K562 (cell line): ENCODE measurements around the gene RHOBTB3. TPM values are rescaled to one million over a fixed set of nuclear protein-coding genes. Genes with fewer than 3 reads are reported as not detected.

Experiments
- ATAC-seq: fragments of 200-7000 bp; cut with Tn5 transposase; 3 replicates; pipeline ENCODE4 v1.9.1; 2020; ENCODE audit warnings: moderate library complexity
- BruUV-seq: library from RNA; stranded (reverse); fragments of 400-500 nt; replicated peaks from 2 replicates; lab custom pipeline; 2021; lab: Mats Ljungman, UMichigan
- CTCF ChIA-PET: fragments of 300-600 bp; formaldehyde crosslinking; extraction: SDS; loops from one replicate; lab custom pipeline; 2021; ENCODE audit warnings: low intra/inter-chr PET ratio; lab: Yijun Ruan, JAX
- POLR2A ChIA-PET: fragments of 300-600, 350-650 bp; sonication (Branson Sonifier 250); formaldehyde crosslinking; extraction: SDS; loops from one replicate; lab custom pipeline; 2021; ENCODE audit warnings: antibody characterized with exemption, inconsistent platforms; lab: Yijun Ruan, JAX
- DNase-seq, 4 experiments: peaks; one replicate each; pipeline versions ENCODE4 v3.0.0 to v3.0.0-alpha.2; 2011 to 2018; ENCODE audit warnings: low spot score in 3 of 4, mixed read lengths in 3 of 4; ENCODE audit errors: extremely low read depth in 1 of 4
- FAIRE-seq: peaks from 2 replicates; lab custom pipeline; 2011; peaks lifted over from hg19 to GRCh38; lab: Jason Lieb, UNC
- H2AFZ ChIP-seq: 2 replicates; pipeline ENCODE4 v1.6.0; 2011; ENCODE audit warnings: low read depth, low read length, control low read depth, inconsistent platforms
- H3K27ac ChIP-seq: fragments of 200-600 bp; 3 replicates; pipeline ENCODE4 v1.8.0; 2011; ENCODE audit warnings: low read depth, mild to moderate bottlenecking, control low read depth, inconsistent platforms, low read length, moderate library complexity, mixed read lengths; ENCODE audit errors: extremely low read depth
- H3K27me3 ChIP-seq, 2 experiments: fragments of 300-600 bp in 1 of 2; 2 replicates in 1 of 2; 3 replicates in 1 of 2; pipeline versions ENCODE4 v1.6.0 to v1.8.0; 2011; ENCODE audit warnings: inconsistent platforms in 2 of 2, low read length in 2 of 2, mild to moderate bottlenecking in 1 of 2, mixed read lengths in 1 of 2, moderate library complexity in 1 of 2; ENCODE audit not compliant: control insufficient read depth in 2 of 2, insufficient read depth in 2 of 2
- H3K36me3 ChIP-seq: fragments of 300-600 bp; 3 replicates; pipeline ENCODE4 v1.8.0; 2011; ENCODE audit warnings: mild to moderate bottlenecking, low read length, inconsistent platforms; ENCODE audit not compliant: control insufficient read depth, insufficient read depth
- H3K4me1 ChIP-seq, 2 experiments: fragments of 200-600 bp in 1 of 2; replicated peaks in 1 of 2; 2 replicates in 1 of 2; 3 replicates in 1 of 2; pipeline versions ENCODE4 v1.5.1 to v1.8.0; 2011; ENCODE audit warnings: inconsistent platforms in 2 of 2, low read length in 2 of 2, mild to moderate bottlenecking in 1 of 2, mixed read lengths in 1 of 2, moderate library complexity in 1 of 2; ENCODE audit not compliant: control insufficient read depth in 2 of 2, insufficient read depth in 2 of 2
- H3K4me2 ChIP-seq: 2 replicates; pipeline ENCODE4 v1.6.1; 2011; ENCODE audit warnings: low read length, control low read depth, inconsistent platforms, mixed read lengths; ENCODE audit not compliant: insufficient read depth
- H3K4me3 ChIP-seq: fragments of 200-600 bp; sonication (generic), shearing (Covaris generic); 2 replicates; pipeline ENCODE4 v1.5.1; 2016; ENCODE audit warnings: control low read depth, inconsistent platforms
- H3K79me2 ChIP-seq: fragments of 200-600 bp; 3 replicates; pipeline ENCODE4 v1.8.0; 2011; ENCODE audit warnings: low read length, inconsistent platforms; ENCODE audit not compliant: control insufficient read depth, insufficient read depth
- H3K9ac ChIP-seq, 2 experiments: 2 replicates each; pipeline versions ENCODE4 v1.6.0 to v1.6.1; 2011; ENCODE audit warnings: low read depth in 2 of 2, low read length in 2 of 2, control low read depth in 1 of 2, inconsistent platforms in 1 of 2, mild to moderate bottlenecking in 1 of 2, mixed read lengths in 1 of 2; ENCODE audit not compliant: insufficient read depth in 1 of 2
- H3K9me1 ChIP-seq: one replicate; pipeline ENCODE4 v1.6.0; 2011; ENCODE audit warnings: inconsistent platforms, mild to moderate bottlenecking, low read length, moderate library complexity; ENCODE audit not compliant: control insufficient read depth, insufficient read depth
- H3K9me3 ChIP-seq: replicated peaks from 2 replicates; pipeline ENCODE4 v1.5.1; 2011; ENCODE audit warnings: low read depth, low read length, inconsistent platforms; ENCODE audit not compliant: control insufficient read depth, insufficient read depth
- H4K20me1 ChIP-seq: replicated peaks from 2 replicates; pipeline ENCODE4 v1.6.1; 2011; ENCODE audit warnings: low read length, inconsistent platforms, mixed read lengths; ENCODE audit not compliant: control insufficient read depth, insufficient read depth
- CBX3 ChIP-seq, 2 experiments: IDR thresholded peaks; 1 replicate in 1 of 2; 2 replicates in 1 of 2; pipeline ENCODE4 v1.6.1; 2012; ENCODE audit warnings: inconsistent platforms in 2 of 2, low read length in 2 of 2, borderline replicate concordance in 1 of 2, control low read depth in 1 of 2
- CHD2 ChIP-seq: IDR thresholded peaks from 2 replicates; pipeline ENCODE4 v1.6.1; 2011; ENCODE audit warnings: low read depth, low read length
- FIP1L1 ChIP-seq: fragments of 200-400 bp; formaldehyde crosslinking; IDR thresholded peaks from 2 replicates; pipeline ENCODE4 v1.6.1; 2018; ENCODE audit warnings: mild to moderate bottlenecking, low read depth, low read length; ENCODE audit not compliant: poor library complexity, severe bottlenecking
- GABPB1 ChIP-seq: sonication (generic); formaldehyde crosslinking; IDR thresholded peaks from 2 replicates; pipeline ENCODE4 v1.8.0; 2022; ENCODE audit warnings: mild to moderate bottlenecking, missing genetic modification reagents
- HNRNPK ChIP-seq: fragments of 200-400 bp; formaldehyde crosslinking; IDR thresholded peaks from one replicate; pipeline ENCODE4 v1.6.1; 2018; ENCODE audit warnings: mild to moderate bottlenecking, low read depth, low read length; ENCODE audit not compliant: poor library complexity, severe bottlenecking
- HNRNPUL1 ChIP-seq: fragments of 200-400 bp; formaldehyde crosslinking; IDR thresholded peaks from 2 replicates; pipeline ENCODE4 v1.6.1; 2017; ENCODE audit warnings: low read length
- MCM7 ChIP-seq, 2 experiments: fragments of 450-650 bp; IDR thresholded peaks; 2 replicates each; pipeline ENCODE4 v1.6.1; 2016 to 2018
- PHB ChIP-seq: fragments of 250-450 bp; sonication (Bioruptor Pico); IDR thresholded peaks from 2 replicates; pipeline ENCODE4 v1.5.0; 2021
- ZNF124 ChIP-seq: sonication (generic); formaldehyde crosslinking; IDR thresholded peaks from 2 replicates; pipeline ENCODE4 v1.8.1; 2022; ENCODE audit warnings: missing genetic modification reagents
- ZNF165 ChIP-seq: fragments of 250-450 bp; sonication (Bioruptor Pico); IDR thresholded peaks from 2 replicates; pipeline ENCODE4 v1.4.0; 2020; ENCODE audit warnings: borderline replicate concordance
- WGBS: fragments of 100-300 bp; shearing (Covaris generic); methylation state at CpG from one replicate; pipeline ENCODE4 v1.1.6; 2016; ENCODE audit warnings: low coverage, mixed read lengths; ENCODE audit not compliant: insufficient coverage; ENCODE audit errors: missing lambda C conversion rate; 5-methylcytosine and 5-hydroxymethylcytosine counted together
- in situ Hi-C: fragments of 300-500 bp; cut with MboI; formaldehyde crosslinking; loops from 4 replicates; pipeline ENCODE4 v1.15.0; 2018; ENCODE audit warnings: inconsistent platforms, mixed read lengths
- intact Hi-C: fragments of 100-400 bp; cut with micrococcal nuclease; formaldehyde crosslinking; loops from 2 replicates; pipeline ENCODE4 v1.14.2; 2022
- polyA plus RNA-seq, 8 experiments: library from polyadenylated mRNA; depleted of rRNA in 4 of 8; stranded (reverse) in 5 of 8; unstranded in 3 of 8; fragments of >200 nt; fragmentation: Nextera tagmentation in 2 of 8; fragmentation: Illumina TruSeq in 1 of 8; extraction: Ambion mirVana in 2 of 8; extraction: Trizol in 1 of 8; gene quantifications; 2 replicates each; pipeline versions ENCODE4 v1.2.1 to v1.2.3, GENCODE V29; 2011 to 2014; ENCODE audit warnings: inconsistent platforms in 1 of 8, missing spikeins in 1 of 8
- total RNA-seq, 7 experiments: library from RNA; depleted of rRNA in 6 of 7; stranded (reverse); fragments of >200 nt in 6 of 7; fragmentation: Illumina TruSeq in 2 of 7; extraction: Trizol in 2 of 7; gene quantifications; 2 replicates each; pipeline versions ENCODE4 v1.2.1 to v1.2.3, GENCODE V29; 2011 to 2021; ENCODE audit warnings: low replicate concordance in 1 of 7

The RHOBTB3 gene
- total and polyA plus RNA-seq, 9 of the 15 experiments (the other 6 are each of a cell fraction or from before 2014, with no cell fraction given) = 39.7 to 143 (median 115) TPM

- Histone ChIP-seq H3K9me3 (no peaks in the 10 kb centered on the region), H3K27me3 (no peaks in the 10 kb centered on the region), H3K79me2 (no peaks in the 10 kb centered on the region), H3K9me1 (no peaks in the 10 kb centered on the region), H4K20me1 (no peaks in the 10 kb centered on the region), H3K4me3 (no peak overlapping the region), H3K4me1 (peaks cover 7 to 10% of the 10 kb centered on the region in 2 experiments; a peak in 4 of 5 replicates), H3K4me2 (no peak overlapping the region), H3K9ac (no peak overlapping the region)
- FAIRE-seq = no peak
- no TSS peak for BruUV-seq
- POLR2A ChIA-PET = interaction anchor here (0.7 to 2.3 kb wide), 5 partner anchors 15 to 74 kb away, joined by 3 to 7 read pairs (median 3); partner anchors contain the start of gene GLRX
- 55% methylated on average over 6 of the region's 7 CpGs for WGBS
- intact Hi-C loops = no loop called here
- in situ Hi-C loops = no loop called here
- CTCF ChIA-PET = no interaction called here
- TF ChIP-seq PHB (CRISPR knock-in tag) (no peak), CHD2 (no peak), ZNF165 (CRISPR knock-in tag) (no peak), HNRNPK (no peak), FIP1L1 (no peak), GABPB1 (CRISPR knock-in tag) (no peak), CBX3 (IDR thresholded peaks at IDR 0.05; ENCODE audit: borderline replicate concordance in 1 of 2, low read length in 2 of 2) (no peak), HNRNPUL1 (no peak), ZNF124 (no peak), MCM7 (IDR thresholded peaks at IDR 0.05) (no peak)
- TF ChIP-seq, all 486 proteins: peak for 0
- no peak overlapping the region for H2AFZ ChIP-seq
- H3K36me3 ChIP-seq = no peaks in the 10 kb centered on the region; the same call in 2 of the 3 replicates
- no peak overlapping the region for H3K27ac ChIP-seq
- ATAC-seq = no peak; the same call in 2 of the 3 replicates
- DNase-seq = no peak
Observed at GRCh38 chr5:95808013-95808685, 77.0 kb downstream of the RHOBTB3 start.
